HCT116 (cell line): ENCODE measurements around the gene FGFR1OP2.

Source experiments
- CBX3 ChIP-seq: IDR thresholded peaks from 2 replicates; pipeline ENCODE4 v1.6.1; 2012; ENCODE audit warnings: low read depth
- EGR1 ChIP-seq: IDR thresholded peaks from 2 replicates; pipeline ENCODE4 v1.6.1; 2012; ENCODE audit warnings: low read depth
- EZH2 ChIP-seq: fragments of 200-600 bp; sonication (generic); IDR thresholded peaks from 2 replicates; pipeline ENCODE4 v1.6.1; 2017; ENCODE audit warnings: antibody characterized with exemption, mixed run types
- POLR2A ChIP-seq: IDR thresholded peaks from 2 replicates; pipeline ENCODE4 v1.7.0; 2011; ENCODE audit warnings: borderline replicate concordance; ENCODE audit not compliant: insufficient read depth, insufficient read length; ENCODE audit errors: extremely low read depth
- POLR2AphosphoS5 ChIP-seq: IDR thresholded peaks from 2 replicates; pipeline ENCODE4 v1.6.1; 2011; ENCODE audit warnings: mild to moderate bottlenecking, low read depth, low read length, moderate library complexity
- RAD21 ChIP-seq: IDR thresholded peaks from 2 replicates; pipeline ENCODE4 v1.6.1; 2012; ENCODE audit warnings: low read depth, mild to moderate bottlenecking
- SP1 ChIP-seq: IDR thresholded peaks from 2 replicates; pipeline ENCODE4 v1.6.1; 2012; ENCODE audit warnings: low read depth
- YY1 ChIP-seq: IDR thresholded peaks from 2 replicates; pipeline ENCODE4 v1.6.1; 2011; ENCODE audit warnings: low read length, low read depth, moderate library complexity, mild to moderate bottlenecking; ENCODE audit not compliant: insufficient replicate concordance; ENCODE audit errors: extremely low read depth
- ZNF274 ChIP-seq: fragments of 200-500 bp; sonication (Bioruptor generic); IDR thresholded peaks from 2 replicates; pipeline ENCODE4 v1.6.1; 2014; ENCODE audit warnings: mild to moderate bottlenecking, low read depth, low read length, inconsistent platforms
- TF ChIP-seq, protein P1 (sequence below): IDR thresholded peaks from 2 replicates; pipeline ENCODE4 v1.6.1; 2012; ENCODE audit warnings: low read depth
- TF ChIP-seq, protein P2 (sequence below), 3 experiments: fragments of 200-600 bp in 1 of 3; sonication (generic) in 1 of 3; IDR thresholded peaks in 2 of 3; conservative IDR thresholded peaks in 1 of 3; 2 replicates each; pipeline ENCODE4 v1.5.1; 2012 to 2017; ENCODE audit warnings: low read depth in 2 of 3, low read length in 2 of 3, antibody characterized with exemption in 1 of 3, borderline replicate concordance in 1 of 3, control low read depth in 1 of 3, mild to moderate bottlenecking in 1 of 3, mixed read lengths in 1 of 3, mixed run types in 1 of 3, moderate library complexity in 1 of 3; ENCODE audit not compliant: insufficient read depth in 1 of 3
- TF ChIP-seq, protein P3 (sequence below): IDR thresholded peaks from 2 replicates; pipeline ENCODE4 v1.6.1; 2012
- TF ChIP-seq, protein P4 (sequence below): IDR thresholded peaks from 2 replicates; pipeline ENCODE4 v1.6.1; 2012

DNA sequence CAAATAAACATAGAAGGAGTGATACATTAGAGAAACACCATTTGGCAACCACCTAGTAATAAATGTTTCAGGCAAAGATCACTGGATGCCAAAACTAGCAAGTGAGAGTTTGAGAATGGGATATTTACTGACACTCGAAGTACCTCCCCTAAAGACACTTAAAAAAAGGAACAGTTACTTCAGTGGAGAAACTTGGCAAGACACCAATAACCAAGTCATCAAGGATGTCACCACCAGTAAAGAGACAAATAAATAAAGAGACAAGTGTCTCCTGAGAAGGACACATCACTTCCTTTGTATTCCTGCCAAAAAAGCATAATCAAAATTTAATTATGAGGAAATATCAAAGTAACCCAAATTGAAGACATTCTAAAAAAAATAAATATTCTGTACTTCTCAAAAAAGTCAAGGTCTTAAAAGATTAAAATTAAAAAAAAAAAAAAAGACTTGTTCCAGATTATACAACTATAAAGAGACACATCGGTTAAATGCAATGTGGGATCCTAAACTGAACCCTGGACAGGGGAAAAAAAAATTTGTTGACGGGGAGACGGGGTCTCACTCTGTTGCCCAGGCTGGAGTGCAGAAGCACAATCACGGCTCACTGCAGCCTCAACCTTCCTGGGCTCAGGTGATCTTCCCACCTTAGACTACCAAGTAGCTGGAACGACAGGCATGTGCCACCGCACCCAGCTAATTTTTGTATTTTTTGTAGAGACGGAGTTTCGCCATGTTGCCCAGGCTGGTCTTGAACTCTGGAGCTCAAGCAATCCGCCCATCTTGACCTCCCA lies 49.6 kb downstream of the FGFR1OP2 start:
- TF ChIP-seq, protein P1, sequence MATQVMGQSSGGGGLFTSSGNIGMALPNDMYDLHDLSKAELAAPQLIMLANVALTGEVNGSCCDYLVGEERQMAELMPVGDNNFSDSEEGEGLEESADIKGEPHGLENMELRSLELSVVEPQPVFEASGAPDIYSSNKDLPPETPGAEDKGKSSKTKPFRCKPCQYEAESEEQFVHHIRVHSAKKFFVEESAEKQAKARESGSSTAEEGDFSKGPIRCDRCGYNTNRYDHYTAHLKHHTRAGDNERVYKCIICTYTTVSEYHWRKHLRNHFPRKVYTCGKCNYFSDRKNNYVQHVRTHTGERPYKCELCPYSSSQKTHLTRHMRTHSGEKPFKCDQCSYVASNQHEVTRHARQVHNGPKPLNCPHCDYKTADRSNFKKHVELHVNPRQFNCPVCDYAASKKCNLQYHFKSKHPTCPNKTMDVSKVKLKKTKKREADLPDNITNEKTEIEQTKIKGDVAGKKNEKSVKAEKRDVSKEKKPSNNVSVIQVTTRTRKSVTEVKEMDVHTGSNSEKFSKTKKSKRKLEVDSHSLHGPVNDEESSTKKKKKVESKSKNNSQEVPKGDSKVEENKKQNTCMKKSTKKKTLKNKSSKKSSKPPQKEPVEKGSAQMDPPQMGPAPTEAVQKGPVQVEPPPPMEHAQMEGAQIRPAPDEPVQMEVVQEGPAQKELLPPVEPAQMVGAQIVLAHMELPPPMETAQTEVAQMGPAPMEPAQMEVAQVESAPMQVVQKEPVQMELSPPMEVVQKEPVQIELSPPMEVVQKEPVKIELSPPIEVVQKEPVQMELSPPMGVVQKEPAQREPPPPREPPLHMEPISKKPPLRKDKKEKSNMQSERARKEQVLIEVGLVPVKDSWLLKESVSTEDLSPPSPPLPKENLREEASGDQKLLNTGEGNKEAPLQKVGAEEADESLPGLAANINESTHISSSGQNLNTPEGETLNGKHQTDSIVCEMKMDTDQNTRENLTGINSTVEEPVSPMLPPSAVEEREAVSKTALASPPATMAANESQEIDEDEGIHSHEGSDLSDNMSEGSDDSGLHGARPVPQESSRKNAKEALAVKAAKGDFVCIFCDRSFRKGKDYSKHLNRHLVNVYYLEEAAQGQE: no peak
- TF ChIP-seq CBX3: no peak
- TF ChIP-seq, protein P2, sequence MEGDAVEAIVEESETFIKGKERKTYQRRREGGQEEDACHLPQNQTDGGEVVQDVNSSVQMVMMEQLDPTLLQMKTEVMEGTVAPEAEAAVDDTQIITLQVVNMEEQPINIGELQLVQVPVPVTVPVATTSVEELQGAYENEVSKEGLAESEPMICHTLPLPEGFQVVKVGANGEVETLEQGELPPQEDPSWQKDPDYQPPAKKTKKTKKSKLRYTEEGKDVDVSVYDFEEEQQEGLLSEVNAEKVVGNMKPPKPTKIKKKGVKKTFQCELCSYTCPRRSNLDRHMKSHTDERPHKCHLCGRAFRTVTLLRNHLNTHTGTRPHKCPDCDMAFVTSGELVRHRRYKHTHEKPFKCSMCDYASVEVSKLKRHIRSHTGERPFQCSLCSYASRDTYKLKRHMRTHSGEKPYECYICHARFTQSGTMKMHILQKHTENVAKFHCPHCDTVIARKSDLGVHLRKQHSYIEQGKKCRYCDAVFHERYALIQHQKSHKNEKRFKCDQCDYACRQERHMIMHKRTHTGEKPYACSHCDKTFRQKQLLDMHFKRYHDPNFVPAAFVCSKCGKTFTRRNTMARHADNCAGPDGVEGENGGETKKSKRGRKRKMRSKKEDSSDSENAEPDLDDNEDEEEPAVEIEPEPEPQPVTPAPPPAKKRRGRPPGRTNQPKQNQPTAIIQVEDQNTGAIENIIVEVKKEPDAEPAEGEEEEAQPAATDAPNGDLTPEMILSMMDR (IDR thresholded peaks at IDR 0.05 in 2 of 3, conservative IDR thresholded peaks at IDR 0.05 in 1 of 3; ENCODE audit: borderline replicate concordance in 1 of 3, insufficient read depth in 1 of 3, low read depth in 2 of 3, low read length in 2 of 3): no peak
- no peak for TF ChIP-seq YY1
- TF ChIP-seq POLR2A: no peak
- no peak for TF ChIP-seq POLR2AphosphoS5
- TF ChIP-seq, protein P3, sequence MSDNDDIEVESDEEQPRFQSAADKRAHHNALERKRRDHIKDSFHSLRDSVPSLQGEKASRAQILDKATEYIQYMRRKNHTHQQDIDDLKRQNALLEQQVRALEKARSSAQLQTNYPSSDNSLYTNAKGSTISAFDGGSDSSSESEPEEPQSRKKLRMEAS: no peak
- no peak for TF ChIP-seq EZH2
- no peak for TF ChIP-seq ZNF274
- no peak for TF ChIP-seq RAD21
- no peak for TF ChIP-seq SP1
- TF ChIP-seq, protein P4, sequence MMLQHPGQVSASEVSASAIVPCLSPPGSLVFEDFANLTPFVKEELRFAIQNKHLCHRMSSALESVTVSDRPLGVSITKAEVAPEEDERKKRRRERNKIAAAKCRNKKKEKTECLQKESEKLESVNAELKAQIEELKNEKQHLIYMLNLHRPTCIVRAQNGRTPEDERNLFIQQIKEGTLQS: no peak
- TF ChIP-seq EGR1: no peak
